ENCODE results near the gene EIF2AK2. TPM values are rescaled to one million over a fixed set of nuclear protein-coding genes. Genes with fewer than 3 reads are reported as not detected.

The EIF2AK2 gene
- total and polyA plus RNA-seq, 2 experiments from 2014 or later = 33.8 to 35.5 TPM

GRCh38 chr2:37090019-37090477 lies 66.7 kb downstream of the EIF2AK2 start:
- H3K27ac ChIP-seq (ENCODE audit: low read depth) = no peak overlapping the region
- H3F3A ChIP-seq (replicated peaks; ENCODE audit: low read depth) = no peaks in the 10 kb centered on the region
- no peak overlapping the region for H3K4me3 ChIP-seq
- H3K4me1 ChIP-seq (ENCODE audit: insufficient read depth) = peaks cover 2% of the 10 kb centered on the region; the same call in 1 of the 2 replicates
- DNase-seq (ENCODE audit: low spot score) = no peak
- Mint-ChIP-seq H3K4me1 (no peaks in the 10 kb centered on the region), H3K27ac (no peak overlapping the region), H3K27me3 (ENCODE audit: insufficient read depth, low read depth, poor library complexity) (peaks cover 2% of the 10 kb centered on the region), H3K36me3 (ENCODE audit: low read depth) (no peaks in the 10 kb centered on the region), H3K9me3 (no peaks in the 10 kb centered on the region), H3K4me3 (no peak overlapping the region)
- H3K4me2 ChIP-seq = no peak overlapping the region
- no peaks in the 10 kb centered on the region for H4K20me1 ChIP-seq (replicated peaks; ENCODE audit: insufficient read depth)
- H3K79me2 ChIP-seq (replicated peaks; ENCODE audit: insufficient read depth) = no peaks in the 10 kb centered on the region
- no peak for ATAC-seq
- no peak overlapping the region for H2AFZ ChIP-seq
- TF ChIP-seq NANOG (IDR thresholded peaks at IDR 0.05; ENCODE audit: borderline replicate concordance) (no peak), ZNF114 (CRISPR knock-in tag; IDR thresholded peaks at IDR 0.05) (no peak), EZH2phosphoT487 (IDR thresholded peaks at IDR 0.05; ENCODE audit: unreplicated experiment) (no peak)
- TF ChIP-seq, protein P1, sequence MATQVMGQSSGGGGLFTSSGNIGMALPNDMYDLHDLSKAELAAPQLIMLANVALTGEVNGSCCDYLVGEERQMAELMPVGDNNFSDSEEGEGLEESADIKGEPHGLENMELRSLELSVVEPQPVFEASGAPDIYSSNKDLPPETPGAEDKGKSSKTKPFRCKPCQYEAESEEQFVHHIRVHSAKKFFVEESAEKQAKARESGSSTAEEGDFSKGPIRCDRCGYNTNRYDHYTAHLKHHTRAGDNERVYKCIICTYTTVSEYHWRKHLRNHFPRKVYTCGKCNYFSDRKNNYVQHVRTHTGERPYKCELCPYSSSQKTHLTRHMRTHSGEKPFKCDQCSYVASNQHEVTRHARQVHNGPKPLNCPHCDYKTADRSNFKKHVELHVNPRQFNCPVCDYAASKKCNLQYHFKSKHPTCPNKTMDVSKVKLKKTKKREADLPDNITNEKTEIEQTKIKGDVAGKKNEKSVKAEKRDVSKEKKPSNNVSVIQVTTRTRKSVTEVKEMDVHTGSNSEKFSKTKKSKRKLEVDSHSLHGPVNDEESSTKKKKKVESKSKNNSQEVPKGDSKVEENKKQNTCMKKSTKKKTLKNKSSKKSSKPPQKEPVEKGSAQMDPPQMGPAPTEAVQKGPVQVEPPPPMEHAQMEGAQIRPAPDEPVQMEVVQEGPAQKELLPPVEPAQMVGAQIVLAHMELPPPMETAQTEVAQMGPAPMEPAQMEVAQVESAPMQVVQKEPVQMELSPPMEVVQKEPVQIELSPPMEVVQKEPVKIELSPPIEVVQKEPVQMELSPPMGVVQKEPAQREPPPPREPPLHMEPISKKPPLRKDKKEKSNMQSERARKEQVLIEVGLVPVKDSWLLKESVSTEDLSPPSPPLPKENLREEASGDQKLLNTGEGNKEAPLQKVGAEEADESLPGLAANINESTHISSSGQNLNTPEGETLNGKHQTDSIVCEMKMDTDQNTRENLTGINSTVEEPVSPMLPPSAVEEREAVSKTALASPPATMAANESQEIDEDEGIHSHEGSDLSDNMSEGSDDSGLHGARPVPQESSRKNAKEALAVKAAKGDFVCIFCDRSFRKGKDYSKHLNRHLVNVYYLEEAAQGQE (IDR thresholded peaks at IDR 0.05; ENCODE audit: unreplicated experiment) = no peak
- H3K9me2 ChIP-seq (ENCODE audit: insufficient read depth) = no peaks in the 10 kb centered on the region
- no peaks in the 10 kb centered on the region for H3K36me3 ChIP-seq (ENCODE audit: insufficient read depth)
- H3K27me3 ChIP-seq (ENCODE audit: insufficient read depth) = no peaks in the 10 kb centered on the region

DNA sequence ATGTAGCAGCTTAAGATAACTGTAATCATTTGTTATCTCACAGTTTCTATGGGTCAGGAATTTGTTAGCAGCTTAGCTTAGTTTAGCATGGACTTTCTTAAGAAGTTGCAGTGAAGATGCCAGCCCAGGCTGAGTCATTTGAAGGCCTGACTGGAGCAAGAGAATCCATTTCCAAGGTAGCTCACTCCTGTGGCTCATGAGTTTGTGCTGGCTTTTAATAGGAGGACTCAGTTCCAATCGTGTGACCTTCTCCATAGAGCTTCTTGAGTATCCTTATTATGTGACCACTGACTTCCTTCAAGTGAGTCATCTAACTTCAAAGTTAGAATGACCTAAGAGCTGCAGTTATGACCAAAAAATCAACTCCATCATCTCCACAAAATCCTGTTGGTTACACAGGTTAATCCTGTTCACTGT lies 71.0 kb downstream of the EIF2AK2 start:
- H3K27ac ChIP-seq (ENCODE audit: low read depth) = no peak overlapping the region
- no peaks in the 10 kb centered on the region for H3K9me2 ChIP-seq (ENCODE audit: insufficient read depth)
- Mint-ChIP-seq H3K27me3 (ENCODE audit: insufficient read depth, low read depth, poor library complexity) (peaks cover 2% of the 10 kb centered on the region), H3K27ac (no peak overlapping the region), H3K4me1 (no peaks in the 10 kb centered on the region; the same call in none of the 3 replicates), H3K9me3 (no peaks in the 10 kb centered on the region), H3K4me3 (no peak overlapping the region), H3K36me3 (ENCODE audit: low read depth) (no peaks in the 10 kb centered on the region; the same call in 1 of the 3 replicates)
- H3K4me3 ChIP-seq = no peak overlapping the region
- no peak overlapping the region for H3K4me2 ChIP-seq
- H2AFZ ChIP-seq = no peak overlapping the region
- no peaks in the 10 kb centered on the region for H3F3A ChIP-seq (replicated peaks; ENCODE audit: low read depth)
- H3K4me1 ChIP-seq (ENCODE audit: insufficient read depth) = peaks cover 9% of the 10 kb centered on the region
- H4K20me1 ChIP-seq (replicated peaks; ENCODE audit: insufficient read depth) = no peaks in the 10 kb centered on the region
- DNase-seq (ENCODE audit: low spot score) (no peak), ATAC-seq (no peak)
- no peaks in the 10 kb centered on the region for H3K36me3 ChIP-seq (ENCODE audit: insufficient read depth)
- H3K79me2 ChIP-seq (replicated peaks; ENCODE audit: insufficient read depth) = peaks cover 9% of the 10 kb centered on the region; the same call in 1 of the 2 replicates
- no peaks in the 10 kb centered on the region for H3K27me3 ChIP-seq (ENCODE audit: insufficient read depth)
- TF ChIP-seq JUNB (IDR thresholded peaks at IDR 0.05; ENCODE audit: unreplicated experiment) (no peak), NANOG (IDR thresholded peaks at IDR 0.05; ENCODE audit: borderline replicate concordance) (no peak), EZH2phosphoT487 (IDR thresholded peaks at IDR 0.05; ENCODE audit: unreplicated experiment) (no peak), POLR2AphosphoS5 (IDR thresholded peaks at IDR 0.05; ENCODE audit: low read depth) (no peak), CTCF (conservative IDR thresholded peaks at IDR 0.05; ENCODE audit: low read depth in 2 of 2) (no peak), ZNF114 (CRISPR knock-in tag; IDR thresholded peaks at IDR 0.05) (no peak)
- TF ChIP-seq, protein P2, sequence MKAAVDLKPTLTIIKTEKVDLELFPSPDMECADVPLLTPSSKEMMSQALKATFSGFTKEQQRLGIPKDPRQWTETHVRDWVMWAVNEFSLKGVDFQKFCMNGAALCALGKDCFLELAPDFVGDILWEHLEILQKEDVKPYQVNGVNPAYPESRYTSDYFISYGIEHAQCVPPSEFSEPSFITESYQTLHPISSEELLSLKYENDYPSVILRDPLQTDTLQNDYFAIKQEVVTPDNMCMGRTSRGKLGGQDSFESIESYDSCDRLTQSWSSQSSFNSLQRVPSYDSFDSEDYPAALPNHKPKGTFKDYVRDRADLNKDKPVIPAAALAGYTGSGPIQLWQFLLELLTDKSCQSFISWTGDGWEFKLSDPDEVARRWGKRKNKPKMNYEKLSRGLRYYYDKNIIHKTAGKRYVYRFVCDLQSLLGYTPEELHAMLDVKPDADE (IDR thresholded peaks at IDR 0.05) = no peak
- TF ChIP-seq, protein P1 (IDR thresholded peaks at IDR 0.05; ENCODE audit: unreplicated experiment) = no peak
